GM19238 (cell line): ENCODE results near the gene BCAS2.
A peak's percentile ranks its signal among the peaks of the same experiment; 100 is the strongest.
"Not testable (repeated sequence)": the region's sequence is repeated elsewhere in the genome, so short reads cannot be mapped to it uniquely, and the experiment has no call there.

Experiments used
- DNase-seq: peaks from one replicate; pipeline ENCODE4 v3.0.0; 2011; ENCODE audit warnings: low spot score; ENCODE audit not compliant: insufficient read length

The BCAS2 gene

GRCh38 chr1:114581335-114582287 lies at the start of gene BCAS2:
TSS of gene BCAS2 (minus strand) at chr1:114581615. CDS start at chr1:114581591, 24 bp downstream.
- DNase-seq = peak; percentile 67

DNA sequence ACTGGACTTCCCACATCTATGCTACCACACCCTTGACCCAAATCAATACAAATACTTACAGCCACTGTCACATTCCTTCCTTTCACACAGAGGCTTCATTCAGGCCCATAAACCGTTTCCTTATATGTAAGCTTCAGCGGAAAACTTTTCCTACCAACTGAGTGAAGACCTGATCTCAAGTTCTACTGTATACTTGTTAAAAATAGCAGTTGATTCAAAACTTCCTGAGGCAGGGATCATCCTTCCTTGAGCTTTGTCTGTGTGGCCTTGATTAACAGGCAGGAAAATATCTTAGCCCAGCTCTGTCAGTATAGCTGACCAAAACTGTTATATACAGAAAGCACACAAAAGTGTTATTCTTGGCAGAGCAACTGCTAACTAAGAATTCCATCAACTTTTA lies 45.7 kb upstream of the BCAS2 start:
- DNase-seq = no peak

GRCh38 chr1:114623364-114623763 lies 41.9 kb upstream of the BCAS2 start:
- no peak for DNase-seq

GRCh38 chr1:114620419-114620818 lies 39.0 kb upstream of the BCAS2 start:
- DNase-seq = no peak

GRCh38 chr1:114618606-114619005 lies 37.2 kb upstream of the BCAS2 start:
- DNase-seq = no peak

DNA sequence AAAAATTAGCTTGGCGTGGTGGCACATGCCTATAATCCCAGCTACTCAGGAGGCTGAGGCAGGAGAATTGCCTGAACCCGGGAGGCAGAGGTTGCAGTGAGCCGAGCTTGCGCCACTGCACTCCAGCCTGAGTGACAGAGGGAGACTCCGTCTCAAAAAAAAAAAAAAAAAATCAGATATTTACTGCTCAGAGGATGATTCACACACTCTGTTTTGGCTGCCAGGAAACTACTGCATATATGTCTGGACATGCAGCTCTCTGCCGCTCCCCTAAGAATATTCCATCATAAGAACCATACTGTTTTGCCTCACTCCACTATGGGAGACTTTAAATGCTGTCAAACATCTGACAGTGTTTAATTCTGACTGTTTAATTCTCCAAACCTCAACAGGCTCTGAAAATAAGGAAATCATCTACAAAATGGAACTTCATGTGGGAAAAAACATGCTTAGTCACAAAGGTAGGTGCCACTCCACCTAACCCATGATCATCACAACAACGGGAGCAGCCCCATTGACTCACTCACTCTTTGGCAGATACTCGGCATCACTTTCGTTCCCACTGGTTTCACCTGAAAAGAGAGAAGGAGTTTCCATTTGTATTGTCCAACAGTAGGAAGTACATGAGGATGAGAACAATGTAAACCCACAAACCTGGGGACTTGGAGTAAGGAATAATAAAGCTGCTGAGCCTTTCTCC lies 29.3 kb upstream of the BCAS2 start:
- DNase-seq = no peak

DNA sequence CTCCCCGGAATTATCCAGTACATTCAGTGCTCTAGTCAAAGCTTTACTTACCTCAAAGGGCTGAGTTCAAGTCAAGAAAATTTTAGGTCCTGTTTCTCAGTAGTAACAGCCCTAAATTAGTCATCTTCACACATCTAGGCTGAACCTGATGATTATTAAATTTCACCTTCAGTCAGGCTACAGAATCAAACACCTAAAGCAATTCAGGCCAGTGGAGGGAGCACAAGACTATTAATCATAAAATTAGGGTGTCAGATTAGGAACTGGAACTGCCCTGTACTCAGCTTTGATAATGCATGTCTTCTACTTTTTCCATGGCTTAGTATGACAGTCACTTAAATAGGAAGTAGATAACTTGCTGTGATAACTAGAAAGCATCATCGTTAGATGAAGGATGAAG lies 28.4 kb upstream of the BCAS2 start:
- no peak for DNase-seq

DNA sequence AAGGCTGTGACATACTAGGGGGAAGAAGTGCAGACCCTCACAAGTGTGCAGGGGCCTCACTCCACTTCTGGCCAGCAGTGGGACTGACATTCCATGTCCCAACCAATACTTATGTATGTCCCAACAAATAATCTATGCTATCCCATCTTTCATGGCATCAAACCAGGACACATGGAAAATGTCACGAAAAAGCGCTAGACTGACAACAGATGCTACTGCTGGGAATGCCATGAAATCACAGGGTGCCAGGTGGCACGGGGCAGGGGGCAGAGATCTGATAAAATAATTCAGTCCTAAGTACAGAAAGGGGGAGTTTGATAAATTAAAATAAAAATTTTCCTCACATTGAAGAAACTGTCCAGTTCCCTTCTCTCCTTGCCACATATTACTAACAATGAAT lies 27.6 kb upstream of the BCAS2 start:
- no peak for DNase-seq

GRCh38 chr1:114607223-114607622 lies 25.8 kb upstream of the BCAS2 start:
- no peak for DNase-seq

DNA sequence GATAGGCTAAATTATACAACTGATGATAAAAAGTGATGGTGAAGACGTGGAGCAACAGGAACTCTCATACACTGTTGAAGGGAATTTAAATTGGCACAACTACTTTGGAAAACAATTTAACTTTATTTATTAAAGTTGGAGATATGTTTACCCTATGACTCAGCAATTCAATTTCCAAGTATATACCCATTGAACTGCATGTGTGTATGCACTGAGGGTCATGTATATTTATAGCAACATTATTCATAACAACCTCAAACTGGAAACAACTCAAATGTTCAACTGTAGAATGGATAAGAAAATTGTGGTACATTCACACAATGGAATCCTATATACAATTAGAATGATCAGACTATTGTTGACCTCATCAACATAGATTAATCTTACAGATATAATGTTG lies 16.5 kb upstream of the BCAS2 start:
- no peak for DNase-seq

DNA sequence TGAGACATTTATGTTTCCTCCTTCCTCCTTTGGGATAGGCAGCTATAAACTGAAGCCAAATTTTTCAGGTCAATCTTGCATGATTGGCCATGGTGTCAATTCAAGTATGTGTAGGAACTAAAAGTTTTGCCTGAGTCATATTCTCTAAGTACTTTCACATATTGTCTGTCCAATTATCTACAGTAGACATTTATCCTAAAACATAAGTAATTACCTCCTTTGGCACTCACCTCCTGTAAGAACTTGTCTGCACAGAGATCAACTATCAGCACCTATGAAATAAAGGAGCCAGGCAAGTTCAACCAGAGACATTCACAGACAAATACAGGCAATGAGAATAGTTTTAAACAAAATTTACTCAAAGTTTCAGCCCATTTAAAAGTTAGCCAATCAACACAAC lies 14.2 kb upstream of the BCAS2 start:
- no peak for DNase-seq

- DNase-seq = no peak
Measured at GRCh38 chr1:114594046-114594445, 12.6 kb upstream of the BCAS2 start.

DNA sequence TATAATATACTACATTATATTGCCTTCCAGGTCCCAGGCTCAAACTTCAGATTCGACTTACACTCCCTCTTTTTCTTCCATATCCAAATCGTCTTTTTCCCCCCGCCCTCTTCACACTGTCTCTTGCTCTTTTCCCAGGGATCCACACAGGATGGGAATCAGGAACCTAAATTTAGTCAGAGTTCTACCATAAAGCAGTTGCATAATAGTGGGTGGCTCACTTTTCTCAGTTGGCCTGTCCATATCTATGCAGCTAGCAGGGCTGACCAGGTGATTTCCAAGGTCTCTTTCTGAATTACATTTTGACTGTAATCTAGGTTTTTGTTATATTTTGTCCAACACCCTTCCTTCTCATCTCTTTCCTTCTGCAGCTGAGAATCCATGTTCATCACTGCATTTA lies 7.7 kb upstream of the BCAS2 start:
- no peak for DNase-seq

GRCh38 chr1:114588196-114588689 lies 6.8 kb upstream of the BCAS2 start:
- no peak for DNase-seq

DNA sequence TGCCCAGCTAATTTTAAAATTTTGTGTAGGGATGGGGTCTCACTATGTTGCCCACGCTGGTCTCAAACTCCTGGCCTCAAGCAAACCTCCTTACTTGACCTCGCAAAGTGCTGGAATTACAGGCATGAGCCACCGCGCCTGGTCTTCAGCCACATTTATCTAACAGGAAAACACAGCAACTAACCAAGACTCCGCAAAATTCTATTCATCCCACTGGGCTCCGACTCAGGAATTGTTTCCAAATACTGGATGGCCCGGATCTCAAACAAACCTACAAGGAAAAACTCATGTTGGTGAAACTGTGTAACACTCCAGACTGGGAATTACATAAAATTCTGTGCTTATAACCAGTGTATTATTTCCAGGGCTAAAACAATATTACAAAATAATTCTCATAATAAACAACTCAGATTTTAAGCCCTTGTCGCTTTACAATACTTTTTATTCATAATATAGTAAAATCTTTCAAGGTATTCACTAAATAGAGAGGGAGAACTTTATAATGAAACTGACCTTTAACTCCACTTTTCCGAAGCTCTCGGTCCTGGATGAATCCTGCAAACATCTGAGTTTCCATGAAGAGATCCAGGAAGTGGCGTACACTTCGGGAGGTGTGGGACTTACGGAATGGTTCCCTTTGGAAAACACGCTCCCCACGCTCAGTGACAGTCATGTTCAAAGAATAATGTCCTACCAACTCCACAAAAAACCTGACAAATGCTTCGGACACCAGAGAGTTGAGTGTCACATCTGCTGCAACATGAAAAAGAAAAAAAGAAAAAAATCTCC lies 6.0 kb upstream of the BCAS2 start:
- DNase-seq = no peak

DNA sequence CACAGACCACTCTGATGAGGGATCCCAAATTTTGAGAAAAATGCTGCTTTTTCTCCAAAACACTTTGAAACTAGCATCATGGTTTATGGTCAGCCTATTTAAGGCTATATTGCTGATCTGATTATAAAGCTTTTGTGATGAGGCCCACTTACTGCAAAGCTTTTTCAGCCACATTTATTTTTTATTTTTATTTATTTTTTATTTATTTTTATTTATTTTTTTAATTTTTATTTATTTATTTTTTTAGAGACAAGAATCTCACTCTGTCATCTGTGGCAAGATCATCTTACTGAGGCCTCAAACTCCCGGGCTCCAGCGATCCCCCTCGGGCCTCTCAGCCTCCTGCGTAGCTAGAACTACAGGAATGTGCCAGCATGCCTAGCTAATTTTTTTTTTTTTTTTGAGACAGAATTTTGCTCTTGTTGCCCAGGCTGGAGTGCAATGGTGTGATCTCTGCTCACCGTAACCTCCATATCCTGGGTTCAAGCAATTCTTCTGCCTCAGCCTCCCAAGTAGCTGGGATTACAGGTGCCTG lies 5.2 kb upstream of the BCAS2 start:
- DNase-seq = no peak

DNA sequence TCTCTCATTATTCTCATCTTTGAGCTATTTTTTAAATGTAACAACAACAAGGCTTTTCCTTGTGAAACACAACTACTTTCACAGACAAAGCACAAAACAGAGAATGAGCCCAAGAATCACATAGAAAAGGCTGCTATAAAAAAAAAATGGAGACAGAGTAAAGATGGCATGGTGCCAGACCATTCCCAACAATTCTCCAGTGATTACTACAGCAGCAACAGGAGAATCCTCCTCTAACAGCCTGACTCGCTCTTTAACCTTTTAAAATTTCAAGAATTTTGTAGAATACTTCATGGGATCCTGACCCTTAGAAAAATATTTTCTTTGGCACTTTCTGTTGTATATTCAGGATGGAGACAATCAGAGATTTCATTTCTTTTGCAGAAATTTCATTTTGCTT lies 3.8 kb upstream of the BCAS2 start:
- DNase-seq = no peak

- DNase-seq = no peak
Measured at GRCh38 chr1:114574365-114574764, 7.0 kb downstream of the BCAS2 start.

DNA sequence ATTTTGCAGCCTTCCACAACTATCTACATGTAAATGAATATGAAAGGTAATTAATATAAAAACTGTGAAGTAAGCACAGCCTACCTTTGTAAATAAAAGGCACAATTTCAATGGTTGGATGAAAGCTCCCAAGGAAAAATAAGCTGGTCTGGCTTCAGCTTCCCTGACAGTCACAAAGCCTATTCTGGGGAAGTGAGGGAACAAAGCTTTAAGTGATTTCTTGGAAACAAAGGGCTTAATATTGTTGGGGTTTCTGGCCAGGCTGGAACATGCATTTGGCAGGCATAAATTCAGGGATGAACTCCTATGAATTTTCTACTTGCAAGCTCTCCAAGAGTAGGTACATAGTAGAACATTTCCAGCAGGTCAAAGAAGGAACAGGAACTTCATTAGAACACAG lies 17.3 kb downstream of the BCAS2 start:
- no peak for DNase-seq

GRCh38 chr1:114562978-114563510 lies 18.4 kb downstream of the BCAS2 start:
- DNase-seq = not testable (repeated sequence)

DNA sequence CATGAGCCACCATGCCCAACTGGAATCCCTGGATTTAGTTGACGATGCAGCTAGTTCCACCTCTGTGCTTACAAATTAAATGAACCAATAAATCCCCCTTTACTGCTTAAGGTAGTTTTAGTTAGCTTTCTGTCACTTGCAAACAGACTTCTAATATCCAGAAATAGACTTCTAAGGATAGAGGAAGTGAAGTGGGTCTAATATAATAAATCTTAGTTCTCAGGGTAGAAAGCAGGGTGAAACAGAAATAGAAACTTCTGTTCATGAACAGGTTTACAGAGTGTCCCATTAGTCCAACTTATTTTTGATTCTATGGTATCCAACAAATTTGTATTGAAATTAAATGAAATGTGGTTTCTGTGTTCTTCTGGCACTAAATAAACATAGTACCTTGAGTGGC lies 20.1 kb downstream of the BCAS2 start:
- DNase-seq = no peak
